Daoy (cell line): ENCODE data around the gene PKD2L1. TPM values are rescaled to one million over a fixed set of nuclear protein-coding genes. Genes with fewer than 3 reads are reported as not detected.
"Not testable (repeated sequence)": the region's sequence is repeated elsewhere in the genome, so short reads cannot be mapped to it uniquely, and the experiment has no call there.

ENCODE experiments used
- DNase-seq: peaks from one replicate; pipeline ENCODE4 v3.0.0-alpha.2; 2015; ENCODE audit warnings: low read depth
- total RNA-seq: library from RNA; depleted of rRNA; stranded (reverse); fragments of >200 nt; shearing (Covaris generic); gene quantifications from 2 replicates; pipeline ENCODE4 v1.2.3, GENCODE V29; 2014; rRNA removed

Gene PKD2L1
- total RNA-seq = not detected in 2 replicates

DNA sequence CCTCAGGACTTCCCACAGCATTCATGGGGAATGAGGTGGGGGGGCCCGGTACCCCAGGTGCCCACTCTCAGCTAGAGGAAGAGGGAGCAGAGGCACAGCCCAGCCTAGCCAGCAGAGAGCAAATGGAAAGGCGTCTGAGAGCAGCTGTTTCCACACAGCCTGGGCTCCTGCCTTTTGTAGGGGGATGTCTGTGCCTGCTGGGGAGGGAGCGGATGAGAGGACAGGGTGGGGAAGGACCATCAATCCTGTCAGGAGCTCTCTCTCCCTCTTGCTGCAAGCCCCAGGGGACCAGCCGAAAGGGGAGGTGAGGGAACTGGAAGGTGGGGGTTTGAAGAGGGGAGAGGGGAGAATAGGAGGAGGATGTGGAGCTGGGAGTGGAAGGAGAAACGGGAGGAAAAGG is at the start of gene PKD2L1:
Gene PKD2L1, minus strand, starts transcription at position 150 of the 400 bp plus-strand sequence. Its CDS starts 125 bp downstream, at position 25.
- no peak for DNase-seq

GRCh38 chr10:100377830-100378229 is 47.8 kb upstream of the PKD2L1 start:
- DNase-seq = no peak

DNA sequence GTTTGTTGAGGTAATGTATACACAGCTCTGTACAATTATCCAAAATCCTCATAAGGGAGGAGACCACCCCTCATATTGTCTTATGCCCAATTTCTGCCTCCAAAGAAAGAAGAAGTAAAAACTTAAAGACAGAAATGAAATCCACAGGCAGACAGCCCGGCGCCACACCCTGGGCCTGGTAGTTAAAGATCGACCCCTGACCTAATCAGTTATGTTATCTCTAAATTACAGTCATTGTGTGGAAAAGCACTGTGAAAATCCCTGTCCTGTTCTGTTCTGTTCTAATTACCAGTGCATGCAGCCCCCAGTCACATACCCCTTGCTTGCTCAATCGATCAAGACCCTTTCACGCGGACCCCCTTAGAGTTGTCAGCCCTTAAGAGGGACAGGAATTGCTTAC is 46.6 kb upstream of the PKD2L1 start:
- not testable (repeated sequence) for DNase-seq

- not testable (repeated sequence) for DNase-seq
Measured at GRCh38 chr10:100374677-100375353, 44.8 kb upstream of the PKD2L1 start.

- no peak for DNase-seq
Measured at GRCh38 chr10:100374200-100374655, 44.2 kb upstream of the PKD2L1 start.

DNA sequence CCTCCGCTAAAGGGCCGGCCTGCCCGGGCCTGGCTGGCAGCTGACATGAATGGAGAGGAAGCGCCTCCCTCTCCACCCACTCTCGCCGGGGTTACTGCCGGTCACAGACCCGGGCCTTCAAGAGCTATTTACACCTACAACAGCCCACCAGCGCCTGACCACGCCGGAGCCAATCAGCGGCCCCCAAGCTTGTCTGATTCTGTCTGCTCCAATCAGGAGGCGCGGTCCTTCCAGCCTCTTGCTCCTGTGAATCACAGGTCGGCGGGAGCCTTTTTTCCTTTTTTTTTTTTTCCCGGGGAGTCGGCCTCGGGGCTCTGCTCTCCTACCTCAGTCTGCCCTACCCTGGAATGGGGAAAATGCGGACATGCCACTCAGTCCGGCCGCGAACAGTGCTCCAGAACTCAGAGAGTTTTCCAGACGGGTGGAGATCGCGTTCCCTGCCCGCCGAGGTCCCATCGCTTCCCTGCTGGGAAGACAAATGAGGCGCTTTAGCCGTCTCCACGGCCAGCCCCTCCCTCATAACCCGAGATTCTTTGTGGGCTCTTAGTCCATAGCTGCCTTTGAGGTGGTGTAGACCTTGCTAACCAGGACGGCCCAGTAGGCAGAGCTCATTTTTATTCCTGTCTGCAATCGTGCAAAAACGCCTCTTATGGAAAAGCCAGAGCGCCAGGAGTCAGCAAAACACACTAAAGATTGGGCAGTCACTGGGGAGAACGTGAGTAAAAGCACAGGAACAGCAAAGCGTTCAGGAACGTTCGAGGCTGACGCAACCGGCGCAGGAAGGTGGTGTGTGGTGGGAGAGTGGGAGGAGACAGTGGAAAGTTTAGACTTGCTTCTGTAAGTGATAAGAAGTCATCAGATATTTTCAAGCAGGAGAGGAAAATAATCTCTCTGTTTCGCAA is 43.5 kb upstream of the PKD2L1 start:
- DNase-seq = peak; percentile 98

DNA sequence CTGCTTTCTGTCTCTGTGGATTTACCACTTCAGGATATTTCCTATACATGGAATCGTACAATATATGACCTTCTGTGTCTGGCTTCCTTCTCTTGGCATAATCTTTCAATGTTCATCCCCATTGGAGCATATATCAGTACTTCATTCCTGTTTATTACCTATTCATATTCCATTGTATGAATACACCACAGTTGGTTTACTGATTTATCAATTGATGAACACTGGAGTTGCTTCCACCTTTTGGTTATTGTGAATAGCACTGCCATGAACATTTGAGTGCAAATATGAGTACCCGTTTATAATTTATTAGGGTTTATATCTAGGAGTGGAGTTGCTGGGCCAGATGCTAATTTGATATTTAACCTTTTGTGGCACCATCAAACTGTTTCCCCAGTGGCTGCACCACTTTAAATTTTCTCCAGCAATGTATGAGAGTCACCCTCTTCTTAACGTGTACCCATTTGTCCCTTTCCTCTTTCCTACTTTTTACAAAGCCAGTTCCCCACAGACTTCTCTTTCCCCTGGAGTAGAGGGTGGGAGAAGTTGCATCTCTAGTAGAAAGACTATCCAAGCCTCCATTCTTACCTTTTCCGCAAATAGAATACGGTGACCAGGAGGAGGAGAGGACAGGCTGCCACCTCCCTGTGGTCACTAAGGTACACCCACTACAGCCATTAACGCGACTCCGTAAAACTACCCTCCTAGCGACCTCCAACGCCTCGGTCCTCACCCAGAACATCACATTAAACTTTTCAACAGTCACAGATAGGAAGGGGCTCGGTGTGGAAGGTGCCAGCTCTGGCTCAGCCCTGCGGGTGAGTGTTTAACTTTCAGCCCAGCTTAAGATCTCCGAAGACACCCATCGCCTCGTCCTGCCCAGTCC is 42.6 kb upstream of the PKD2L1 start:
- no peak for DNase-seq

GRCh38 chr10:100371482-100372027 is 41.5 kb upstream of the PKD2L1 start:
- DNase-seq = no peak

DNA sequence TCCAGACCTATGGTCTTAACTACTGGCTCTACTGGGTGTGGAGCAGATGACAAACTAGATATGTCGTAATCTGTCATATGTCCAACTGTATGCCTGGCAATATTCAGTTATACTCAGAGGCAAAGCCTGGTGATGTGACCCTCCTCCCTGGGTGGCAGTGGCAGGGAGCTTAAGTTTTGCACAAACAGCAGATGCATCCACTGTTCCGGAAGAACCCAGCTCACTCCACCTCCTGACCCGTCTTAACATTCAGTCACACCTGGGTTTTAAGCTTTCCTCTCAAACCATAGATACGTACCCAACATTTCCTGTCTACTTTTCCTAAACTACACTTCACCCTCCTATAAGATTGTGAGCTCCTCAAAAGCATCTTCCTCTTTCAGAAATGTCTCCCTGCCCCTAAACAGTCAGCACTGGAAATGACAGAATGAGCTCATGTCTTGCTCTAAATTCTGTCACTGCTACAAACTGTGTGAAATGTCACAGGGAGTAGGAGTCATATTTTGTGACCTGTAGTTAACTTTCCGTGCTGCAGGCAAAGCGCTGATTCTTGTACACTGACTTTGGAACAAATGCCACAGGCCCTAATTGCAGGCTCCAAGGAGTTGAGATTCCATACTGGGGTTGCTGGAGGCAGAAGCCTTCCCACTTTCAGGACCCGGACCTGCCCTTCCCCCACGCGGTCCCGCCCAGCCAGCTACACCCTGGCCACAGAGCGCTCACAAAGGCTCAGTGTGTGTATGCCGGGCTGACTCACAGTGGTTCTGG is 40.9 kb upstream of the PKD2L1 start:
- DNase-seq = peak; percentile 92

- no peak for DNase-seq
Measured at GRCh38 chr10:100368721-100369120, 38.7 kb upstream of the PKD2L1 start.

DNA sequence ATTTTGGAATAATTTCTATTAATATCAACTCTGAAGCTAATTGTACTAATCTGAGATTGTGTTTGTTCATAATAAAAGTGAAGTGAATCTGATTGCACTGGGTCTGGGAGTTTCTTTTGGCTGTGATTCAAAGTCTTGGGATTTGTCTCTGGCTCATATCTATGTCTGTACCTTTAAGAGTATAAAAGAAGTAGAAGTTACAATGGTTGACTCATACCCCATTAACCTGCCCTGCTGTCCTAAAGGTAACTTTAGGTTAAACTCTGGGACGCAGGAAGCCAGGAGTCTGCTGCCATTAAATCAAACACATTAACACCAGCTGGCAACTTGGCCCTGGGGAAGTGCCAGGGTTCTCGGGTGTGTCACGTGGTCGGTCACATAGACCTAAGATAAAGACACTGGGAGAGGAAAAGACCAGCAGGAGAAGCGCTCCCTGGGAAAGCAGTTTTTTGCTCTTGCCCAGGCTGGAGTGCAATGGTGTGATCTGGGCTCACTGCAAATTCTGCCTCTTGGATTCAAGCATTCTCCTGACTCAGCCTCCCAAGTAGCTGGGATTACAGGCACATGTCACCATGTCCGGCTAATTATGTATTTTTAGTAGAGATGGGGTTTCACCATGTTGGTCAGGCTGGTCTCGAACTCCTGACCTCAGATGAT is 34.8 kb upstream of the PKD2L1 start:
- peak; percentile 84 for DNase-seq

DNA sequence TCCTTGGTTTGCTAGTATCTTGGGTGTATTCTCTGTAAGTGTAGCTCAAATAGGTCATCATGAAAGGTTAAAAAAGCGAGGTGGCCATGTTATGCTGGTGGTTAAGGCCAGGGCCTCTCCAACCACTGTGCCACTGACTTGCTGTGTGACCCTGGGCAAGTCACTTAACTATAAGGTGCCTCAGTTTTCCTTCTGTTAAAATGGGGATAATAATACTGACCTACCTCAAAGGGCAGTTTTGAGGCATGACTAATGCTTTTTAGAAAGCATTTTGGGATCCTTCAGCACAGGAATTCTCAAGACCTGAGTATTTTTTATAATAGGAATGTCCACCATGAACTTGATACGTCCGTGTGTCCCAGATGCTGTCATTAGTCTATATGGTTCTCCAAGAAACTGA is 34.1 kb upstream of the PKD2L1 start:
- no peak for DNase-seq

- DNase-seq = no peak
Measured at GRCh38 chr10:100362570-100363496, 32.8 kb upstream of the PKD2L1 start.

GRCh38 chr10:100360234-100360633 is 30.2 kb upstream of the PKD2L1 start:
- DNase-seq = no peak

GRCh38 chr10:100359529-100360150 is 29.6 kb upstream of the PKD2L1 start:
- DNase-seq = no peak

- DNase-seq = no peak
Measured at GRCh38 chr10:100359030-100359432, 29.0 kb upstream of the PKD2L1 start.

GRCh38 chr10:100357059-100357858 is 27.2 kb upstream of the PKD2L1 start:
- no peak for DNase-seq
